NCI-H82 (cell line): Measurements from ENCODE around the gene CLUH.
"Not testable (repeated sequence)": the region's sequence is repeated elsewhere in the genome, so short reads cannot be mapped to it uniquely, and the experiment has no call there.

Experiments used
- DNase-seq: peaks from one replicate; lab custom pipeline; 2025; lab: John Stamatoyannopoulos, UW

CLUH gene

DNA sequence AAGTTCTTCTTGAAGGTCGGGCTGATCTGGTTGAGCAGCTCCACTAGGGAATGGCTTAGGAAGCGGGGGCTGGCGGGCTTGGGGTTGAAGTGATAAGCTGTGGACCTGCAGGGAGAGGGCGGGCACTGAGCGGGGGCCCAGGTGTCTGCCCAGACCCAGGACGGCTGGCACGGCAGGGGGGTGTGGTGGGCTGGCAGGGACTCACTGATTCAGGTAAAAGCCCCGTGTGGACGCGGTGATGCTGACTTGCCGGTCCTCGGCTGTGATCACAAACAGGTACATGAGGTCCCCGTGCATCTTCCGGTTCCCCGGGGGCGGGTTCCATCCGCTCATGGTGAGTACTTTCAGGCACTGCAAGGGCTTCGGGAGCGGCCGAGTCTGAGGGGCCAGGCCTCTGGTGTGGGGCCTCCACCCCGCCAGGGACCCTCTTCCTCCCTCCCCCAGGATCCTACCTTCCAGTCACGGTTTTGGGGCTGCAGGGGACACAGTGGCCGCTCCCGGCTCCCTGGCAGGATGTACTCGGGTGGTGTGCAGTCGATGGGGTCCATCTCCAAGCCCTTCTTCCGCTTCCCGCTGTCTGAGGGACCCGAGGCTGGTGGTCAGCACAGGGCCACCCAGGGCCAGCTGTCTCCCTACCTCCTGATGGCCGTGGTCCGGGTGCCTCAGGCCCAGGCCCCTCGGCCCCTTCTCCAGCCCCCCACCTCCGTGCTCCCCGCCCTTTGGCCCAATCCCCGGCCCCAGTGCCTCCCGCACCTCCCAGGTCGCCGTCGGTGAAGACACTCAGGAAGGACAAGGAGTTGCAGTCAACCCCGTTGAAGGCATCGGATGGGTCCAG is 10.2 kb downstream of the CLUH start:
- DNase-seq = no peak

DNA sequence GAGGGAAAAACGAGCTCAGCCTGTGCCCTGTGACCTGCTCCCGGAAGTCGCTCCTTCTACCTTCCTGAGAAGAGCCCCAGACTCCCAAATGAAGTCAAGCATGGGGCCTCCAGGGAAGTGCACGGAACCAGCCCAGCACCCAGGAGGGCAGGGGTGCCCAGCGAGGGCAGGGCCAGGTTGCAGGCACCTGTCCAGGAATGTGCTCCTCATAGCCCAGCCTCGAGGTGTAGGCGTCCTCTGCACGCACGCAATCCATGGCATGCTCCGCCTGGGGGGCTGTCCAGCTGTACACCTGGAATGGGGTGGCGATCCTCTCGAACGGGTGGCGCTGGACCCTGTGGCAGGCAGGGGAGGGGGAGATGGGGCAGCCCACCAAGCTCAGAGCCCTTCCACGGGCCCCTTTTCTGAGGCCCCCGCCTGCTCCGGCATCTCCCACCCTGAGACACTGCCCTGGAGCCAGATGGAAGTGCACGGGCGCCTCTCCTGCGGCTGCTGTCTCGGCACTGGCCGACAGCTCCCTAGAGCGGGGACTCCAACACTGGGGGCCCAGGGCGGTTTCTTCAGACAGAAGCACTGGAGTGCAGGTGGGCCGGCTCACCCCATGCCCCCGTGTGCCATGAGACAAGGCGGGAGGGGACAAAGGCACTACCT is 10.9 kb downstream of the CLUH start:
- DNase-seq = no peak

DNA sequence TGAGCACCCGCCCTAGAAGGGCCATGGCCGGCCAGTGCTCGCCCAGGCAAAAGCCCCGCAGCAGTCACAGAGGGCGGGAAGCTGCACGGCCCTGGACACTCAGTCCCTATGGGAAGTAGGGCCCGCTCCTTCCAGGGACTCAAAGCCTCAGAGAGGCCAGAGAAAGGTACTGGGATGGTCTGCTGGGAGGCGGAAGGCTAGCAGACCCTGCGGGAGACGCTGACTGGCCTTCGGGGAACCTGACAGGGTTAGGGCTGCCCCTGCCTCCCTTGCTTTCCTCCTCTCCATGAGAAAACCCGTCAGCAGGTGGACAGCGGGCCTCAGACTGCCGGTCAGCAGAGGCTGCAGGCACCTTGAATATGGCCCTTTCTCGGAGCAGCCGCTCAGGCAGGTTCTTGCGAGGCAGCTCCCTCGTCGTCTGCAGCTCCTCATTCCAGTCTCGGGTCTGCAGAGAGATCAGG is 11.5 kb downstream of the CLUH start:
- DNase-seq = no peak

DNA sequence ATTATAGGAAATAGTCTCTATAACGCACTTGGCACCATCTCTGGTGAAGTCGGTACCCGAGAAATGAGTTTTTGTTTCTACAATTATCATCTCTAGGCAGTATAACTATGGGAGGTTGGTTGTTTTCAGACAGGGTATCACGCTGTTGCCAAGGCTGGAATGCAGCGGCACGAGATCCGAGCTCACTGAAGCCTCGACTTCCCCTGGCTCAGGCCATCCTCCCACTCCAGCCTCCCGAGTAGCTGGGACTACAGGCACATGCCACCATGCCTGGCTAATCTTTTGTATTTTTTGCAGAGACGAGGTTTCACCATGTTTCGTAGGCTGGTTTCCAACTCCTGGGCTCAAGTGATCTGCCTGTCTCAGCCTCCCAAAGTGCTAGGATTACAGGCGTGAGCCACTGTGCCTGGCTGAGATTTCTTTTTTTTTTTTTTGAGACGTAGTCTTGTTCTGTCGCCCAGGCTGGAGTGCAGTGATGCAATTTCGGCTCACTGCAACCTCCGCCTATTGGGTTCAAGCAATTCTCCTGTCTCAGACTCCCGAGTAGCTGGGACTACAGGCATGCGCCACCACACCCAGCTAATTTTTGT is 12.3 kb downstream of the CLUH start:
- DNase-seq = not testable (repeated sequence)

DNA sequence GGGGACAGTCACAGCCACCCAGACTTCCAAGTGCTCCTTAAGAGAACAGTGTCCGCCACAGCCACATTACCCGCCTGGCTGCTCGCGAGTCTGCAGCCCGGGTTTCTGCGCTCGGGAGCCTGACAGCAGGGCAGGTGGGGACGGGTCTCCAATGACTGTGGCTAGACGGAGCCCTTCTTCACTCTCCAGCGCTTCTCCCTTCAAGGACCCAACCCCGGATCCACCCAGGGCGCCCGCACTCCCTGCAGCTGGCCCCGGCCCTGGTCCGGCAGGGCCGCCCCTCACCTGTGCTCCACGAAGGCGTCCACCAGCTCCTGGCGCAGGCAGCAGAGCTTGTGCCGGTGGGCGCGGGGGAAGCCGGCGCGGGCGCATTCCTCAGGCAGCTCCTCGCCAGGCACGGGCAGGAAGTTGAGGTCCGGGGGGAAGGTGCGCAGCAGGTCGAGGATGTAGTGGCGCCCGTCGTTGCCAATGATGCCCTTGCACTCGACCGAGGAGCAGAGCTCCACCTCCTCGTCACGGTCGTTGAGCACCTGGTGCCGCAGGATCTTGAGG is 13.9 kb downstream of the CLUH start:
- DNase-seq = no peak

DNA sequence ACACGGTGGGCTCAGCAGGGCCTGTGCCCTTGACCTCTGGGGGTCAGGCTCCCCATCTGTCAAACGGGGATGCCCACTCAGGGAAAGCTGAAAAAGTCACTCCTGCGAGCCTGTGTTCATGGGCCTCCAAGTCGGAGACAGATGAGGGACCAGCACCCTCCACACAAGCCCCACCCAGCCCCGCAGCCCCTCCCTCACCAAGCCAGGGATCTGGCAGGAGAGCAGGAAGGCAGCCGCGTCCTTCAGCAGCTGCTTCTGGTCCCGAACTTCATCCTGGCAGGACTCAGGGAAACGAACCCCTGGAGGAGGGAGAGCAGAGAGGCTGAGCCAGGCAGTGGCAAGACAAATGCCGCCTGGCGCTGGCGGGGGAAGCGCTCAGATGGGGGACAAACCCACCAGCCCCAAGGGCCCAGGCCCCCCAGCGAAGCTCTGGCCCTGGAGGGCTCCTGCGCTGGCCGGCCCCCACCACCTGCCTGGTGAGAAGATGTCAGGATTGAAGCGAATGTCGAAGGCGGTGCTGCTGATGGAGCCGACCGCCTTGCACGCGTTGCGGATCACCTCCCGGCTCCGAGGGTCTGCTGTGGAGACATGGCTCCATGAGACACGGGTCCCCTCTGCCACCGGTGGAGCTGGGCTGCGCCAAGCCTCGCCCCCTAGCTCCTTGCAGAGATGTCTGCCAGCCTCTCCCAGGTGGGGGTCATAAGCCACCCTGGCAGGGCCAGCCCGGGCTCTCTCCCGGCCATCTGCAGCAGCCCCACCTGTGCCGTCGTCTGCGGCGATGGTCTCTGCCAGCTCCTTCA is 15.4 kb downstream of the CLUH start:
- no peak for DNase-seq

DNA sequence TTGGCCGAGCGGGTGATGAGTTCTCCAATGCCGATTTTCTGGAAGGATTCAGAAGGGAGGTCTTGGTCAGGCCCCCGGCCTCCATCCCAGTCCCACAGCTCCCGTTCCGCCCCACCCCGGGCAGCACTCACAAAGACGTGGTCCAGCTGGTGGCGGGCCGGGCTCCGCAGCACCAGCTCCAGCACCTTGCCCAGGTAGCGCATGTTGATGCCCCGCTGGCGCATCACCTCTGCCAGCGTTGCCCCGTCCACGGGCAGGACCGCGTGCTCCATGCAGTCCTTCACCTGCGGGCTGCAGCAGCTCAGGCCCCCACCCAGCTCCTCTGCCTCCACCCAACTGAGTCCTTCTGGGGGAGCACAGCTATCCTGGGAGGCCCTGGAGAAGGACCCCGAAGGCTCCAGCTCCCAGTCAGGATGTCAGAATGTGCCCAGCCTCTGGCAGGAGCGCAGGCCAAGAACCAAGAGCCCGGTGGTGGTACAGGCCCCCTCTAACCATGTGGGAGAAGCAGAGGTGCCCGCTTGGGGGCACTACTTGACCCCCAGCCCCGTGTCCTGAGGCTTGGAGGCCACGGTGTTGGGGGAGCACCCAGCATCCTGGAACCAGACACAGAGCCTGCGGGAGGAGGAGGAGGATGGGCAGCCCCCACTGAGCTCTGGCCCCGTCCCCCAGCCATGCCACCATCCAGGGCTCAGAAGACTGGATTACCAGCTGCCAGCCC is 16.2 kb downstream of the CLUH start:
- DNase-seq = no peak

DNA sequence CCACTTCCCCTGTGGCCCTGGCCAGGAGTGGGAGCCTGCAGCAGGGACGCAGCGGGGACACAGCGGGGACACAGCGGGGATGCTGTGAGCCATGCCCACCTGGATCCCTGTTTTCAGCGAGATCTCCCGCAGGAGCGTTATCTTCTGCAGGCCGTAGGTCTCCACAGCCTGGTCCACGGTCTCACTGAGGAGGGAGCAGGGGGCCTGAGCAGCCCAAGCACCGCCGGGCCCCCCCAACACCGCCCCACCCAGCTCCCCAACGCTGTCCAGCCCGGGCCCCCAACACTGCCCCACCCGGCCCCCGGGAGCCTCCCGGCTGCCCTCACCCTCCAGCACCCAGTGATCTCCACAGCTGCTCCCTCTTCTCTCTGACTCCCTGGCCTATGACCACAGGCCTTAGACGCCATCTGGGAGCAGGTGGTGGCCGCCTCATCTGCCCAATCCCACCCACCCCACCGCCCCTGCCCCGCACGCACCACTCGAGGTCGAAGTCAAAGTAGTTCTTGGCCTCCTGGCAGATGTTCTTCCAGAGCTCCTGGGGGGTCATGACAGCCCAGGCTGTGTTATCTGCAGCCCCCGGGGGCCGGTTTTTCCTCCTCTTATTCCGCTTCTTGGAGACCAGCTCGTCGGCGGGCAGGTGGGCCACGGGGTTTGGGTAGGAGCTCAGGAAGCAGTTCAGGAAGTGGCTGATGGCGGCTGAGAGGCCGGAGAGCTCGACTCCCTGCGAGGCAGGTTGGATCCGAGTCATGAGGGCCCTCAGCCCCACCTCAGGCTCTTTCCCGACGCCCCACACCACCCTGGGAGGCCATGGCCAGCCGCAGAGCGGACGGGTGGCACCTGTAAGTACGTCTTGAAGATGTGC is 17.0 kb downstream of the CLUH start:
- DNase-seq = no peak

DNA sequence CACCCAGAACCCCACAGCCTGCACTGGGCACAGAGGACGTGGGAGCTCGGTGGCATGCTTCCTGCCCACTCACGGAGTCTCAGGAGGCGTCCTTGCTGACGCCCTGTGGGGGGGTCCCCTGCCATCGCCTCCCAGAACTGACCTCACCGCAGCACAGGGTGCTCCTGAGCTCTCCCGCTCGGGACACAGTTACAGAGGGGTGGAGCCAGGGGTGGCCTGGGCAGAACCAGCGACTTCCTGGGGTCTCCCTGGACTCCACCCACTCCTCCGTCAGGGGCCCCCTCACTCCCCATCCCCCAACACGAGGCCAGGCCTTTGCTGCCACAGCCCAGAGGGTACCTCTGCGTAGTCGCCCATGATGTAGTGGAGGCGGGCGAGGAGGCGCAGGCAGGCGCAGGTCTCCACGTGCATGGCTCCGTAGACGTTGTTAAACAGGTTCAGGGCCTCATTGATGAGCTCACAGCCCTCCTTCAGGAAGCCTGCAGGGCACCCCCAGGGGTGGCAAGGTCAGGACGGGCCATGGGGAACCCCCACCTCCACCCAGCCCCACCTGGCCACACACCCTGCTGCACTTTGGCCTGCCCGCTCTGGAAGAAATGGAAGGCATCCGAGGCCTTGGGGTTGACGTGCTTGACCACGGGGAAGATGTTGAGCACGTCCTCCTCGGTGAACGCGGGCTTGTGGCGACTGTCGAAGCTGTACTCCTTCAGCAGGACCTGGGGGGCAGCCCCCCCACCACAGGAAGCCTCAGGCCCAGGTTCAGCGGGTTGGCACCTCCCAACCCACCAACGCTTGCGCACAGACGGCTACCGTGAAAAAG is 17.8 kb downstream of the CLUH start:
- DNase-seq = no peak

DNA sequence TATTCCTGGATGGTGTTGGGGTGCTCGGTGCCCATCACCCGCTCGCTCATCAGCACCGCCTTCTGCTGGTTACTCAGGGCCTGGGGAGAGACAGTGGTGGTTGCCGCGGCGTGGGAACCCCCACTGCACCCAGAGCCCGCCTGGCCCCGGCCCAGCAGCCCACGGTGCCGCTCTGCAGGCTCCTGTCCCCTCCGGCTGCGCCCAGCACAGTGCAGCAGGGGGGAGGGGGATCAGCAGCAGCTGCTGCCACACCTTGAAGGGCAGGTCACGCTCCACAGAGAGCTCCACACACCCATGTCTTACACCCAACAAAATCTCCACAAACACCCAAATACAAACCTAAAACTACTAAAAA is 18.8 kb downstream of the CLUH start:
- no peak for DNase-seq

DNA sequence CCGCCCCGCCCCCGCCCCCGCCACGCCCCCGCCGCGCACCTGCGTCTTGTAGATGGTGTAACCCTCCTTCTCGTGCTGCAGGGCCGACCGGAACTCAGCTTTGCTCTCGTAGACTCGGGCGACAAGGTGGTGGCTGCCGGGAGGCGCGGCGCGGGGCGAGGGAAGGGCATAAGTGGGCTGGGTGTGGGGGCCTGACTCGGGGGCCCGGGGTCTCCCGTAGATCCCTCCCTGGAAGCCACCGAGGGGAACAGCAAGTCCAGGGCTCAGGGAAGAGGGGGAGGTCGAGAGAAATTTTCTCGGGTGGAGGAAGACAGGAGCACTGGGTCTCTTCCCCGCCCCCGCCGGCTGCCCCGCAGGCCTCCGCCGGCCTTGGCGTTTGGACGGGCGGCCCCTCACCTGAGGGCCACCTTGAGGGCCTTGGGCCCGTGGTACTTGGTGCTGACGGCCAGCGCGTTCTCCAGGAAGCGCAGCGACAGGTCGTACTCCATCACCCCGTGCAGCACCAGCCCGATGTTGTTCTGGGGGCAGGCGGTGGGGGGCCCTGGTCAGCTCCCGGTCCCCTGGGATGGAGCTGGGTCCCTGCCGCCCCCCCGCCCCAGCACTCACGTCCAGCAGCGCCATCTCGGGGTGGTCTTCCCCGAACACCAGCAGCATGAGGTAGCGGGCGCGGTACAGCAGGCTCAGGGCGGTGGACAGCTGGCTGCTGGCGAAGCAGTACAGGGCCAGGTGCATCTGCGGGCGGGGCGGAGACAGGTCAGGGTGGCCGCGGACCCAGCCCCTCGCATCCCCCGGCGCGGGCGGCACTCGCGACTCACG is 19.4 kb downstream of the CLUH start:
- DNase-seq = no peak

DNA sequence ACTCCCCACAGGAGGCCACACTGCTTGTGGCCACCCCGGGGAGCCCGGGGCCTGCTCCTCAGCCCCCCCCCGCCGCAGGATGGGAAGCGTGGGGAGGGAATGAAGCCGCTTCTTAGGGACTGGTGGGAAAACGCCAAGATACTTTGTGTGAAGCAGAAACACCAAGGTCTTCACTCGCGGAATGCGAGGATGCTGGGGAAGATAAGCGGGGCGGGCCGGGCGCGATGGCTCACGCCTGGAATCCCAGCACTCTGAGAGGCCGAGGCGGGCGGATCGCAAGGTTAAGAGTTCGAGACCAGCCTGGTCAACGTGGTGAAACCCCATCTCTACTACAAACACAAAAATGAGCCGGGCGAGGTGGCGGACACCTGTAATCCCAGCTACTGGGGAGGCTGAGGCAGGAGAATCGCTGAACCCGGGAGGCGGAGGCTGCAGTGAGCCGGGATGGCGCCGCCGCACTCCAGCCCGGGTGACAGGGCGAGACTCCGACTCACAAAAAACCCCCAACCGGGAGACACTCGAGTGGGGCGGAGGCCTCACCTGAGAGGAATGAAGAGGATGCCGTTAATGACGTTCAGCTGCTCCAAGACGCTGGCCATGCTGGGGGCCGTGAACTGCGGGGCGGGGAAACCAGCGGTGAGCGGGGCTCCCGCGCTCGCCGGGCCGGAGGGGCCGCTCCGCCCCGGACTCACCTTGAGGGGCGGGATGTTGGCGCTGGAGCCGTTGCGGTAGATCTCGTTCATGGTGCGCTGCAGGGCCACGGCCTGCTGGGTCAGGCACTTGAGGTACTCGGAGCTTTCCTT is 20.3 kb downstream of the CLUH start:
- DNase-seq = no peak

DNA sequence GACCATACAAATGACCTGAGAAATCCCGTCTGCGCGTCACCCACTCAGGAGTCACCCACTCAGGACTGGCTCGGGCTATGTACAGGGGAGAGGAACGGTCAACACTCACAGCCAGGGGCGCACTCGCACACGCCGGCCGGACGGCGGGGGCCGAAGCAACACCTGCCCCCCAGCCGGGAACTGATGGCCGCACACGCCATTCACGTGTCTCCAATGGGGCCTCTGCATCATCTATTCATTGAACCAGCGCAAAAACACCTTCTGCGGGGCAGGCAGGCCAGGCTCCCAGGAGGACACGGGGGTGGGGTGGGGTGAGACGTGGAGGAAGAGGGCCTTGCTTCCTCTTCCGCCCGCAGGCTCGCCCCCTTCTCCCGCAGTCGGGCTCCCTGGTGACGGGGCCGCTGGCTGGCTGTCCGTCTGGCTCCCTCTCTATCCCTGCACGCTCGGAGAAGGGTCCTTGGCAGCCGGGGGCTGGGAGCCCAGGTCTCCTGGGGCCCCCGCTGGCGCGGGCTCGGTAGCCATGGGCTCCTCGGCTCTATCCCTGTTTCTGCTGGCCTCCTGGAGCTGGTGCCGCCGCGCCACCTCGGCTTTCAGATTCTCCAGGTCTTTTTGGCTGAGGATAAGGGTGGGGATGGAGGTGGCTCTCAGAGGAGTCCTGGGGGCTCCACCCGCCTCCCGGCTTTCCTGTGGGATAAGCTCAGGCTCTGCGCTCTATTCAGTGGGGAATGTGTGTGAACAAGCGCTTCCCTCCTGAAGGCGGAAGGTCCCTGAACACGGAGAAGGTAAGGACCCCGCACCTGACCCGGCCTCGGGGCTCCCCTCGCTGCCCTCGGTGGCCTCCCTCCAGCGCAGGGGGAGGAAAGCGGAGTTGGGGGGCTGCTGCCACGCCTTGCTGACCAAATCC is 21.1 kb downstream of the CLUH start:
- DNase-seq = no peak

DNA sequence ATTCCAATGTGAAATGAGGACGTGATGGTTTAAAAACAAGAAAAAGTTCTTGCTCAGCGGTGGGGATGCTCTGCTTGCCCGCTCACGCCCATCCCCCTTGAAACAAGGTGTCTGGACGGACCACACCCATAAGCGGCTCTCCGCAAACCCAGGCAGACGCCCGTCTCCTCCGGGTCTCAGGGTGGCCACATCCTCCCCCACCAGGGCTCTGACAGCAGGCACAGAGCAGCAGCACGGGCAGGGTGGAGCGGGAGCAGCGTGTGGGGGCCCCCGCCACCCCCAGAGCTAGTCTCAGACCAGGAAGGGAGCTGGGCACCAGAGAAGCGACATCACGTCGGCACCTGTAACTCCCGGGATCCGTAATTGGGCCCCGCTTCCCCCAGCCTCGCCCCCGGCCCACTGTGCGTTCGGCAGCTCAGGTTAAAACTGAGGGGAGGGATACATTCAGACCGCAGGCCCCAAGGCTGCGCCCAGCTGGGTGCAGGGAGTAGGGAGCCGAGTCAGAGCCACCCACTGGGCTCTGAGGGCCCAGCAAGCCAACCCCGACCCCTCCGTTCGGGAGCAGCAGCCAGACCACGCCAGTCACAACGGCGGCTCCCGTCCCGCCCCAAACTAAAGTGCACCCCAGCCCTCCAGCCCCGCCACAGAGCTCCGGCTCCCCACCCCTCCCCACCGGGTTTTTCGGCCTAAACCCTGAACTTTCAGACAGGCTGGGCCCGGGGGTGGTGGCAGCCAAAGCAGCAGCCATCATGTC is 22.0 kb downstream of the CLUH start:
- peak; percentile 49 for DNase-seq

DNA sequence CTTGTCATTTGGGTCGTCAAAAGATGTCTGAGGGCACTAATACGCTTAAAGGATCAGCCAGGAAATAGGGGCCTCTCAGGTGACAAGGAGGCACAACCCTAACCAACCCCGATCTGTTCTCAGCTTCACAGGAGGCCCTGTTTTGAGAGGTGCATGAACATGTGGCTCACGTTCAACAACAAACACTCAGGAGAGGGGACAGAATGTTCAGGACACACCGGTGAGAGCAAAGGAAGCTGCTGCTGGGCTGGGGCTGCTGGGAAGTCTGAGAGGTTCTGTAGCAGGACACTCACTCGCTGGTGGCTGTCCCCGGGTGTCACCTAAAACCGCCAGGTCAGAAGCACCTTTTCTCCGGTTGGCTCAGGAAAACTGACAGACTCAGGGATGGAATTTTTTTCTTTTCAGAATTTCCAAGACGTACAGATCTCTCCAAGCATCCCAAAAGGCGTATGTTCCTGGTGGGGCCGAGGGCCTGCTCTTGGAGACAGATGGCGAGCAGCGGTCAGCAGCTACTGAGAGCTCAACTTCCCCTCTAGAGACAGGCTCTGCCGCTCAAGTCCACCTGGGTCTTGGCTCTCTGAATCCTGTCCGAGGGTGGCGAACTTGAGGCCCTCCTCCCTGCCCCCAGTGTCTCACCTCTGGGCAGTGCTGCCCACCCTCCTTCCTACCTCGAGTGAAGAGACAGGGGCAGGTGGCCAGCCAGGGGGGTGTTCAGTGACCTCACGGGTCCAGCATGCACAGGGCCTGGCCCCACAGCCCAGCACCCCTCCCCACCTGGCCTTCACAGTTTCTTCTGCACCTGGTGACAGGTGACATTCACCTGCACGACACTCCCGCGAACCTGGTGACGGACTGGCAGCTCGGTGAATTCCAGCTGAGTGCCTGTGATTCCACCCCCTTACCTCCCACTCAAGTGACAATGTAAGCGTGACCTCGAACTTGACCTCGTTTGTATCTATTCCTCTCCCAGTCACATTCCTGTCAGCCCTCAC is 22.9 kb downstream of the CLUH start:
- DNase-seq = peak; percentile 96
